Neural cell (in vitro differentiated cells): ENCODE data around the gene NR2C1. TPM values are rescaled to one million over a fixed set of nuclear protein-coding genes. Genes with fewer than 3 reads are reported as not detected.

ENCODE experiments used
- H2AFZ ChIP-seq: fragments of 200-600, 300-800 bp; sonication (generic), shearing (Covaris generic); 2 replicates; pipeline ENCODE4 v1.6.0; 2014; ENCODE audit warnings: low read depth, mild to moderate bottlenecking, antibody characterized with exemption, low read length, moderate library complexity
- H3F3A ChIP-seq: fragments of 200-600 bp; shearing (Covaris generic); 2 replicates; pipeline ENCODE4 v1.6.1; 2016; ENCODE audit warnings: mild to moderate bottlenecking, moderate library complexity, mixed read lengths, antibody characterized with exemption, low read length; ENCODE audit not compliant: insufficient read depth, poor library complexity, severe bottlenecking
- H3K27ac ChIP-seq: fragments of 200-600, 300-800 bp; sonication (generic), shearing (Covaris generic); 2 replicates; pipeline ENCODE4 v1.5.1; 2014; ENCODE audit warnings: mild to moderate bottlenecking, low read length, moderate library complexity
- H3K27me3 ChIP-seq: fragments of 300-800, 200-600 bp; sonication (generic), shearing (Covaris generic); 2 replicates; pipeline ENCODE4 v1.6.0; 2014; ENCODE audit warnings: mild to moderate bottlenecking, low read depth, low read length, moderate library complexity; ENCODE audit not compliant: insufficient read depth
- H3K36me3 ChIP-seq: fragments of 300-800, 200-600 bp; sonication (generic), shearing (Covaris generic); 2 replicates; pipeline ENCODE4 v1.5.1; 2014; ENCODE audit warnings: mild to moderate bottlenecking, antibody characterized with exemption, low read length, moderate library complexity; ENCODE audit not compliant: insufficient read depth
- H3K4me2 ChIP-seq: fragments of 300-800, 200-600 bp; sonication (generic), shearing (Covaris generic); 2 replicates; pipeline ENCODE4 v1.6.0; 2014; ENCODE audit warnings: mild to moderate bottlenecking, low read length
- H3K4me3 ChIP-seq: fragments of 300-800, 200-600 bp; sonication (generic), shearing (Covaris generic); 2 replicates; pipeline ENCODE4 v1.5.1; 2014; ENCODE audit warnings: mild to moderate bottlenecking, low read length, moderate library complexity
- H3K79me2 ChIP-seq: fragments of 200-600 bp; shearing (Covaris generic); replicated peaks from 2 replicates; pipeline ENCODE4 v1.6.0; 2014; ENCODE audit warnings: mild to moderate bottlenecking, low read length, moderate library complexity; ENCODE audit not compliant: insufficient read depth
- H3K9ac ChIP-seq: fragments of 300-800, 200-600 bp; sonication (generic), shearing (Covaris generic); 2 replicates; pipeline ENCODE4 v1.6.1; 2016; ENCODE audit warnings: mild to moderate bottlenecking, low read length, mixed read lengths
- H3K9me2 ChIP-seq: fragments of 200-600 bp; shearing (Covaris generic); 2 replicates; pipeline ENCODE4 v1.6.1; 2016; ENCODE audit warnings: mild to moderate bottlenecking, low read length, mixed read lengths; ENCODE audit not compliant: insufficient read depth
- H3K9me3 ChIP-seq: fragments of 200-600, 300-800 bp; sonication (generic), shearing (Covaris generic); 2 replicates; pipeline ENCODE4 v1.6.1; 2016; ENCODE audit warnings: mild to moderate bottlenecking, mixed run types, low read length, moderate library complexity, mixed read lengths
- H4K20me1 ChIP-seq: fragments of 200-600 bp; shearing (Covaris generic); 2 replicates; pipeline ENCODE4 v1.6.1; 2016; ENCODE audit warnings: mild to moderate bottlenecking, mixed run types; ENCODE audit not compliant: insufficient read depth
- CTCF ChIP-seq: fragments of 450-650 bp; IDR thresholded peaks from 2 replicates; pipeline ENCODE4 v1.5.1; 2014; ENCODE audit warnings: antibody characterized with exemption, mild to moderate bottlenecking, moderate library complexity; ENCODE audit not compliant: poor library complexity, severe bottlenecking
- EP300 ChIP-seq: fragments of 450-650 bp; conservative IDR thresholded peaks from 2 replicates; pipeline ENCODE4 v1.6.1; 2014; ENCODE audit warnings: antibody characterized with exemption, mild to moderate bottlenecking, moderate library complexity; ENCODE audit not compliant: poor library complexity, severe bottlenecking
- EZH2 ChIP-seq: fragments of 200-600, 300-800 bp; shearing (Covaris generic), sonication (generic); IDR thresholded peaks from 2 replicates; pipeline ENCODE4 v1.6.1; 2014; ENCODE audit warnings: antibody characterized with exemption, low read length, borderline replicate concordance, mild to moderate bottlenecking; ENCODE audit not compliant: insufficient read depth, poor library complexity, severe bottlenecking
- MXI1 ChIP-seq: fragments of 450-650 bp; conservative IDR thresholded peaks from 2 replicates; pipeline ENCODE4 v1.6.1; 2014; ENCODE audit warnings: antibody characterized with exemption, mild to moderate bottlenecking; ENCODE audit not compliant: poor library complexity, severe bottlenecking
- POLR2AphosphoS5 ChIP-seq: IDR thresholded peaks from 2 replicates; pipeline ENCODE4 v1.6.1; 2012
- RAD21 ChIP-seq: fragments of 450-650 bp; conservative IDR thresholded peaks from 2 replicates; pipeline ENCODE4 v1.6.1; 2014; ENCODE audit warnings: antibody characterized with exemption, mild to moderate bottlenecking, moderate library complexity
- REST ChIP-seq: IDR thresholded peaks from 2 replicates; pipeline ENCODE4 v1.6.1; 2012; ENCODE audit warnings: borderline replicate concordance
- SMC3 ChIP-seq: fragments of 450-650 bp; conservative IDR thresholded peaks from 2 replicates; pipeline ENCODE4 v1.6.1; 2014; ENCODE audit warnings: antibody characterized with exemption, mild to moderate bottlenecking, moderate library complexity; ENCODE audit not compliant: poor library complexity
- TAF1 ChIP-seq: IDR thresholded peaks from 2 replicates; pipeline ENCODE4 v1.6.1; 2012; ENCODE audit warnings: low read depth
- polyA plus RNA-seq: library from polyadenylated mRNA; depleted of rRNA; stranded (reverse); fragments of >200 nt; gene quantifications from 2 replicates; pipeline ENCODE4 v1.2.3, GENCODE V29; 2014

Gene NR2C1
- polyA plus RNA-seq, 1 donor from 2014 or later = 137 TPM

- Histone ChIP-seq H2AFZ (no peak overlapping the region), H3K9me3 (no peaks in the 10 kb centered on the region), H3F3A (no peaks in the 10 kb centered on the region), H3K4me2 (no peak overlapping the region), H3K36me3 (no peaks in the 10 kb centered on the region), H3K9me2 (no peaks in the 10 kb centered on the region), H4K20me1 (no peaks in the 10 kb centered on the region), H3K27ac (no peak overlapping the region), H3K27me3 (no peaks in the 10 kb centered on the region), H3K79me2 (no peaks in the 10 kb centered on the region), H3K9ac (no peak overlapping the region), H3K4me3 (no peak overlapping the region)
- TF ChIP-seq SMC3 (no peak), EZH2 (no peak), TAF1 (no peak), MXI1 (no peak), RAD21 (no peak), EP300 (no peak), REST (no peak), CTCF (no peak), POLR2AphosphoS5 (no peak)
Observed at GRCh38 chr12:95085612-95086011, 12.2 kb upstream of the NR2C1 start.

GRCh38 chr12:95083938-95084337 lies 10.5 kb upstream of the NR2C1 start:
- Histone ChIP-seq H4K20me1 (no peaks in the 10 kb centered on the region), H3F3A (no peaks in the 10 kb centered on the region), H3K36me3 (no peaks in the 10 kb centered on the region), H3K27ac (no peak overlapping the region), H3K4me3 (no peak overlapping the region), H2AFZ (no peak overlapping the region), H3K9me3 (no peaks in the 10 kb centered on the region), H3K79me2 (no peaks in the 10 kb centered on the region), H3K4me2 (no peak overlapping the region), H3K9ac (no peak overlapping the region), H3K9me2 (no peaks in the 10 kb centered on the region), H3K27me3 (no peaks in the 10 kb centered on the region)
- TF ChIP-seq CTCF (no peak), EZH2 (no peak), MXI1 (no peak), SMC3 (no peak), REST (no peak), TAF1 (no peak), POLR2AphosphoS5 (no peak), RAD21 (no peak)
